ENCODE data around the gene RNF207.
A peak's percentile ranks its signal among the peaks of the same experiment; 100 is the strongest.

Gene RNF207

DNA sequence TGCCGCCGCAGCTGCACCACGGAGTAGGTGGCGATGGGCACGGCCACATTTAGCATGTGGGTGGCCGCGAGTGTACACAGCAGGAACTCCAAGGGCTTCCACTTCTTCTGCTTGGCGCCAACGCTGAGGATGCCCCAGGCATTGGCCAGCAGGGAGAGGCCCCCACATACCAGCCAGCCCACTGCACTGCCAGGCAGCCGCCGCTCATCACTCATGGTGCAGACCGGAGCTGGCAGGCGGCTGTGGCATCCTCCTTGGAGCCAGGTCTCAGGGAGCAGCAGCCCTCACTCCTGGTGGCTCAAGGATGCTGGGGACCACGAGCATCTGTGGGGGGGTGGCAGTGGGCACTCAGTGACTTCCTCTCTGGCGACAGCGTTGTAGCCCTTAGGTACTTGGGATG lies 48.8 kb downstream of the RNF207 start:
- H3K36me3 ChIP-seq (ENCODE audit: insufficient read depth, low read length) = no peaks in the 10 kb centered on the region
- H3K9ac ChIP-seq (ENCODE audit: low read depth, low read length) = no peak overlapping the region
- no peak overlapping the region for H3K27ac ChIP-seq (ENCODE audit: low read depth, low read length)
- H3K9me3 ChIP-seq (ENCODE audit: insufficient read depth, low read depth, low read length) = no peaks in the 10 kb centered on the region
- peaks cover 42% of the 10 kb centered on the region for H3K27me3 ChIP-seq (ENCODE audit: insufficient read depth, low read length)
- WGBS = 93% methylated on average over 16 of the region's 16 CpGs
- no peaks in the 10 kb centered on the region for H3K4me1 ChIP-seq (ENCODE audit: insufficient read depth, low read length)
- no peak overlapping the region for H3K4me3 ChIP-seq (ENCODE audit: low read length)

DNA sequence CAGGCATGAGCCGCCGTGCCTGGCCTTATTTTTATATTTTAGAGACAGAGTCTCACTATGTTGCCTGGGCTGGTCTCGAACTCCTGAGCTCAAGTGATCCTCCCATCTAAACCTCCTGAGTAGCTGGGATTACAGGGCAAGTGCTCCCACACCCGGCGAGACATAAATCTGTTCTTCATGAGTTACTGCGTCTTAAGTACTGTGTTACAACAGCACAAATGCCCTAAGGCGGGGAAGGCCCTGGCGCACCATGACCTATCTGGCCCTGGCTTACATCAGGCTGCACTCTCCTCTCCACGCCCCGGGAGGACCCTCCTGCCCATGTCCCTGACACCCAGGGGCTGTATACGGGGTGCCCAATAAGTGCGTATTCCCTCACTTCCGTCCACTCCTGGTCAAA lies 50.7 kb downstream of the RNF207 start:
- 91% methylated on average over 13 of the region's 13 CpGs for WGBS
- Histone ChIP-seq H3K27ac (ENCODE audit: low read depth, low read length) (no peak overlapping the region), H3K9me3 (ENCODE audit: insufficient read depth, low read depth, low read length) (no peaks in the 10 kb centered on the region), H3K4me3 (ENCODE audit: low read length) (no peak overlapping the region), H3K9ac (ENCODE audit: low read depth, low read length) (no peak overlapping the region), H3K4me1 (ENCODE audit: insufficient read depth, low read length) (no peaks in the 10 kb centered on the region), H3K36me3 (ENCODE audit: insufficient read depth, low read length) (no peaks in the 10 kb centered on the region), H3K27me3 (ENCODE audit: insufficient read depth, low read length) (peaks cover 32% of the 10 kb centered on the region)

DNA sequence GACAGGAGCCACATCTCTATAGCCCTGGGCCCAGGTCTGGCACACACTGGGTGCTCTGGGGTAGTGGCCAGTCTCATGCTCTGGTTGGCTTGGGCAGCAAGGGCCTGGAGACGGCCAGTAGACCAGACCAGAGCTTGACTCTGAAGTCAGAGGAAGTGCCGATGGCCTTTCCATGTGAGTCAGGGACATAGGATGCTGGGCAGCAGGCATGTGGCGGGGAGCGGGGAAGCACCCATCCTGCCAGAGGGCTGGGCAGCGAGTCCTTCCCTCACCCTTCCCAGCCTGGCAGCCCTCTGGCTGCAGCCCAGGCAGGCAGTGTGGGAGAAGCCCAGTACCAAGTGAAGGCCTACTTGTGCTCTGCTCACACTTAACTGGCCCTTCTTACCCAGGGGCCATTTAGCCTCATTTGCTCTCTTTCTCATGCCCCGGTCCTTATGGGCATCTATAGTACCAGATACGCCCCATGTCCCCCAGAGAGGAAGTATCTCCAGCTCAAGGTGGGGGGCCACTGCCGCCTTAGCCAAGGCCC lies 51.7 kb downstream of the RNF207 start:
- WGBS = 94% methylated on average over 8 of the region's 8 CpGs
- H3K9ac ChIP-seq (ENCODE audit: low read depth, low read length) = no peak overlapping the region
- H3K4me3 ChIP-seq (ENCODE audit: low read length) = no peak overlapping the region
- H3K9me3 ChIP-seq (ENCODE audit: insufficient read depth, low read depth, low read length) = no peaks in the 10 kb centered on the region
- no peaks in the 10 kb centered on the region for H3K36me3 ChIP-seq (ENCODE audit: insufficient read depth, low read length)
- H3K4me1 ChIP-seq (ENCODE audit: insufficient read depth, low read length) = no peaks in the 10 kb centered on the region
- H3K27me3 ChIP-seq (ENCODE audit: insufficient read depth, low read length) = peaks cover 34% of the 10 kb centered on the region
- no peak overlapping the region for H3K27ac ChIP-seq (ENCODE audit: low read depth, low read length)

DNA sequence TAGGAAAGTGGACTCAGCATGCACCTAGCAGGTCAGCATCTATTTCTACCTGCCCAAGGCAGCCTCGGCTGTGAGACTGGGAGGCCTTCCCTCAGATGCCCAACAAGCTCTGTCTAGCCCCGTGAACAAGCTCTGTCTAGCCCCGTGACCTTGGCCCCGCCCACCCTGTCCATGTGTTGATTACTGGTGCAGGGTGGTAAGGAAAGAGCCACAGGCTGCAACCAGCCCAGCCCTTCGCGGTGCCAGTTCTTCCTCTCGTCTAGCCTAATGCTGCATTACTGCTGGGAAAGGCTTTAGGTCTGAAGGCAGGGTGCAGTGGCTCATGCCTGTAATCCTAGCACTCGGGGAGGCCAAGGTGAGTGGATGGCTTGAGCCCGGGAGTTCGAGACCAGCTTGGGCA lies 52.8 kb downstream of the RNF207 start:
- no peak overlapping the region for H3K4me3 ChIP-seq (ENCODE audit: low read length)
- no peak overlapping the region for H3K9ac ChIP-seq (ENCODE audit: low read depth, low read length)
- H3K36me3 ChIP-seq (ENCODE audit: insufficient read depth, low read length) = no peaks in the 10 kb centered on the region
- H3K9me3 ChIP-seq (ENCODE audit: insufficient read depth, low read depth, low read length) = no peaks in the 10 kb centered on the region
- H3K4me1 ChIP-seq (ENCODE audit: insufficient read depth, low read length) = no peaks in the 10 kb centered on the region
- 84% methylated on average over 10 of the region's 10 CpGs for WGBS
- H3K27ac ChIP-seq (ENCODE audit: low read depth, low read length) = no peak overlapping the region
- peaks cover 34% of the 10 kb centered on the region for H3K27me3 ChIP-seq (ENCODE audit: insufficient read depth, low read length)

DNA sequence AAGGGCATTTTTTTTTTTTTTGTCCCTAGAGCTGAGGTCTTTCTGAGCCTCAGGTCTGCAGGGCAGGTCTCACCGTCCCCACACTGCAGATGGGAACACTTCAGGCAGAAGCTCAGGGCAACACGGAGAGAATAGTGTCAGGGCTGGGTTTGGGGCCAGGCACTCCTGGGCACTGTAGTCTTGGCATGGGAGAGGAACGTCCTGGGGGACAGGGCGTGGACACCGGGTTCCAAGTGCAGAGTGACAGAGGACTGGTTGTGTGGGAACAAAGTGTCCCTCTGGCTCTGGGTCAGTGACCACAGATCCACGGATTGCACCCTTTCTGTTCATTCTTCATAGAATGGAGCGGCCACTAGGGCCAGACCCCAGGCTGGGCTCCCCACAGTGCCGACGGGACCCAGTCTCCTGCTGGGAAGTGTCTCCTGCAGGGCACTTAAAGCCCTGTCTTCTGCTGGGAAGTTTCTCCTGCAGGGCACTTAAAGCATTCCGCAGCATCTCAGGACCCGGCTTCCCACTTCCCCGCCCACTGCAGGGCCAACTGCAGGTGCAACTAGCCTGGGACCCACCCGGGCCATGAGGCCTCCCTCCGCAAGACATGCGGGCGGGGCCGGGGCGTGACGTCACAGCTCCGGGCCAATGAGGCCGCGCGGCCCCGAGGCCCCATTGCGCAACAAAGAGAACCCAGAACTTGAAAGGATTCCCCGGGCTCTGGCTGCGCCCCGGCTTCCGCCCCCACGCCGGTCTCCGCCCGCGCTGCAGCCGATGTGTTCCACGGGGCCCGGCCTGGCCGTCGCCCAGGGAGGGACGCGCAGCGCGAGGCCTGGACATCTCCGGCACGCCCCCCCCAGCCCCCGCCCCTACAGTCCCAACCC lies 53.8 kb downstream of the RNF207 start:
- Histone ChIP-seq H3K4me1 (ENCODE audit: insufficient read depth, low read length) (no peaks in the 10 kb centered on the region), H3K27ac (ENCODE audit: low read depth, low read length) (no peak overlapping the region), H3K9ac (ENCODE audit: low read depth, low read length) (no peak overlapping the region), H3K9me3 (ENCODE audit: insufficient read depth, low read depth, low read length) (no peaks in the 10 kb centered on the region), H3K36me3 (ENCODE audit: insufficient read depth, low read length) (peaks cover 5% of the 10 kb centered on the region; the same call in 1 of the 2 replicates), H3K4me3 (ENCODE audit: low read length) (peak overlapping the region; percentile 67), H3K27me3 (ENCODE audit: insufficient read depth, low read length) (peaks cover 34% of the 10 kb centered on the region)
- WGBS = 12% methylated on average over 37 of the region's 46 CpGs

DNA sequence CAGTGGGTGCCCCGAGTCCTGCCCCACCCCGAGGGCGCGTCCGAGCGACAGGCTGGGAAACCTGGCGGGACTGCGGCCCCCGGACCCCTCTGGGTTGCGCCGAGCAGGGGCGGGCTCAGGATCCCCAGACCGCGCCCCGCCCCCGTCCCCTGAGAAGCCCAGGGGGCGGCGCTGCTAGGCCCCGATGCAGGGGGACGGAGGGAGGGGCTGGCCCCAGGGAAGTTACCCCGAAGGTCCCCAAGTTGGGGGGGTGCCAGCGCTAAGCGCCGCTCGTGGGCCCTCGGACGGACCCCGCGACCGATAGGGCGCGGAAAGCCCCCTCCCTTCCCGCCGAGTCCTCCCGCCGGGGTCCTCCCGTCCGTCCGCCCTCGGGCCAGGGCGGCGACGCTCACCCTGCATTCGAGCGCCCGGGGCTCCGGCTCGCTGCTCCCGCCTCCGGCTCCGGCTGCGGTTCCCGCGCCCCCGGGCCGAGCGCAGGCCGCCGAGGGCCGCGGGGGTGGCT lies 54.6 kb downstream of the RNF207 start:
- WGBS = under 1% methylated on average over 61 of the region's 61 CpGs
- H3K9ac ChIP-seq (ENCODE audit: low read depth, low read length) = peak overlapping the region; percentile 42; the same call in 1 of the 2 replicates

DNA sequence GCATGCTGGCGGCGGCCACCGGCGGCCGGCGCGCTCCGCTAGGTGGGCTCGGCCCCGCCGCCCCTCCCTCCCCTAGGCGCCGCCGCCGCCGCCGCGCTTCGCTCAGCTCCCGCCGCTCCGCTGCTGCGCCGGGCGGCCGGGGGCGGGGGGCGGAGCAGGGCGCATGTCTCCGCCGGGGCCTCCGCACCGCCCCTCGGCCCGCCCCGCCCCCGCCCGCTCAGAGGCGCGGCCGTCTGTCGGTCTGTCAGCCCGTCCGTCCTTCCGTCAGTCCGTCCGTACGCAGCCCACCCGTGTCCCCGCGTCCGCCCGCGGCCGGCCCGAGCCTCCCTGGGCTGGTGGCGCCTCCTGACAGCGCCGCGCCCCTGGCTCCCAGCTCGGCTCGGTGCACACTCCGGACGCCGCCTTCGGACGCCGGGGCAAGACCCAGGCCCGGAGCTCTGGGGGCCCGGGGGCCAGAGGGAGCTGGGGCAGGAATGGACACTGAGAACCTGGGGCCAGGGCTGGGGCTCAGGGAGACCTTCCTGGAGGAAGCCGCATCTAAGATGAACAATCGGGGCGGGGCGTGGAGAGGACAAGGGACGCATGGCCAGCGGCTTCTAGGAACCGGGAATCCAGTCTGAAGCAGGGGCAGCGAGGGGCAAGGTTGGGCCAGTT lies 55.2 kb downstream of the RNF207 start, which contains the start of gene GPR153:
Gene GPR153 (minus strand): TSS at position 138 of the 654 bp plus-strand sequence. CDS start 6,193 bp downstream, outside the sequence.
- WGBS = under 1% methylated on average over 78 of the region's 78 CpGs
- peak within 1 kb of the TSS; percentile 42; the same call in 1 of the 2 replicates for H3K9ac ChIP-seq (ENCODE audit: low read depth, low read length)

More for the DNA sequence above, 54.6 kb downstream of the RNF207 start:
- Histone ChIP-seq H3K36me3 (ENCODE audit: insufficient read depth, low read length) (peaks cover 5% of the 10 kb centered on the region; the same call in 1 of the 2 replicates), H3K27me3 (ENCODE audit: insufficient read depth, low read length) (peaks cover 34% of the 10 kb centered on the region), H3K4me3 (ENCODE audit: low read length) (peak overlapping the region; percentile 67), H3K9me3 (ENCODE audit: insufficient read depth, low read depth, low read length) (no peaks in the 10 kb centered on the region), H3K4me1 (ENCODE audit: insufficient read depth, low read length) (no peaks in the 10 kb centered on the region), H3K27ac (ENCODE audit: low read depth, low read length) (no peak overlapping the region)

DNA sequence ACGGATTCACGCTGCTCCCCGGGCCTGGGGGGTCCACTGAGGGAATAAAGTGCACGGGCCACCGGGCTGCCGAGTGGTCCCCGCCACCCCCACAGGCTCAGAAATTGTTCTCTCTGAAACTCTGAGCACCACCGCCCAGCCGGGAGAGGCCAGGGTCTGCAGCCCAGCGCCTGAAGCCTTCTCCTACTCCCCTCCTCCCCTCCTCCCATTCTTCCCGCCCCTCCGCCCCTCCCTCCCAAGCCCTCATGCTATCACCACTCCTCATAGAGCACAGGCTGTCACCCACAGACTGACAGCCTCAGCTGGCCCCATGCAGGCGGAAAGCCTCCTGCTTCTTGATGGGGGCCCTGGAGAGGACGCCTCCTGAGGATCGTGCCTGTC lies 55.7 kb downstream of the RNF207 start:
- Histone ChIP-seq H3K4me1 (ENCODE audit: insufficient read depth, low read length) (no peaks in the 10 kb centered on the region), H3K4me3 (ENCODE audit: low read length) (peak overlapping the region; percentile 67), H3K36me3 (ENCODE audit: insufficient read depth, low read length) (peaks cover 5% of the 10 kb centered on the region; the same call in 1 of the 2 replicates), H3K9ac (ENCODE audit: low read depth, low read length) (no peak overlapping the region), H3K27me3 (ENCODE audit: insufficient read depth, low read length) (peaks cover 34% of the 10 kb centered on the region), H3K9me3 (ENCODE audit: insufficient read depth, low read depth, low read length) (no peaks in the 10 kb centered on the region), H3K27ac (ENCODE audit: low read depth, low read length) (no peak overlapping the region)
- 13% methylated on average over 15 of the region's 15 CpGs for WGBS

More for the DNA sequence above, 55.2 kb downstream of the RNF207 start, which contains the start of gene GPR153:
- Histone ChIP-seq H3K27ac (ENCODE audit: low read depth, low read length) (no peak within 1 kb of the TSS), H3K4me3 (ENCODE audit: low read length) (peak within 1 kb of the TSS; percentile 67), H3K36me3 (ENCODE audit: insufficient read depth, low read length) (peaks cover 5% of the 10 kb centered on the region; the same call in 1 of the 2 replicates), H3K4me1 (ENCODE audit: insufficient read depth, low read length) (no peaks in the 10 kb centered on the region), H3K9me3 (ENCODE audit: insufficient read depth, low read depth, low read length) (no peaks in the 10 kb centered on the region), H3K27me3 (ENCODE audit: insufficient read depth, low read length) (peaks cover 34% of the 10 kb centered on the region)

DNA sequence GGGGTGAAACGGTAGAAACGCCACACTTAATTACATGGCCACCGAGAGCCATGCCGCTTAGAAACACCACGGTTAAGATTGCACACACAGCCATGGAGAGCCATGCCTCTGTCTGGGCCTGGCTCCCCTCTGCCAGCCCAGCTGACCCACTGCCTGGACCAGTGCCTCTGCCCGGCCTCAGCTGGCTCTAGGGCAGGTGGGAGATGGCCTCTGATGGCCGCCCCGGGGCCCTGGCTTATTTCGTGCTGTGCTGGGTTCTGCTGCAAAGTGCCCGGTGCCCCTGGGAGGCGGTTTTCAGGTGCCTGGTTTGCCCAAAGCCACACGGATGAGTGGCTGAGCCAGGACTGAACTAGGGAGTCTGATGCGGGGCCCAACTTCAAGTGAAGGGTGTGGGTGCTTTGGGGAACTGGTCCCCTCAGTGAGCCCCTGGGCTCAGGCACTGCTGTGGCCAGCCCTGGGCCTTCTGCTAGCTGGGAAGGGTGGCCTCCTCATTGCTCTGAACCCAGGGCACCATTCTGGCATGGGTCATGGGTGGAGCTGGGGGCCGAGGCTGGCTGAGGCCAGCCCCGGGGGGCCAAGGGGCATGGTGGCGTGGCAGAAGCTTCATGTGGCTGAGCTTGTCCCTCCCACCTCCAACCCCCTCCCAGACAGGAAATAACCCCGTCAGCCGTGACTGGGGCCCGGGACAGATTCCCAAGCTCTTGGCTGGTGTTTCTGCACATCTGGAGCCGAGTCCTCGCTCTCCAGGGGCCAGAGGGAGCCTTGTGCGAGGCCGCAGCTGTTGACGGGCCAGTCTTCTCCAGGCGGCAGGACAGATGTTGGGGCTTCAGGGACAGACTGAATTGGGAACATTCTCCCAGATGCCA lies 56.9 kb downstream of the RNF207 start:
- H3K9me3 ChIP-seq (ENCODE audit: insufficient read depth, low read depth, low read length) = no peaks in the 10 kb centered on the region
- H3K27me3 ChIP-seq (ENCODE audit: insufficient read depth, low read length) = peaks cover 31% of the 10 kb centered on the region
- H3K4me3 ChIP-seq (ENCODE audit: low read length) = no peak overlapping the region
- no peak overlapping the region for H3K27ac ChIP-seq (ENCODE audit: low read depth, low read length)
- peaks cover 5% of the 10 kb centered on the region; the same call in 1 of the 2 replicates for H3K36me3 ChIP-seq (ENCODE audit: insufficient read depth, low read length)
- 86% methylated on average over 25 of the region's 25 CpGs for WGBS
- H3K4me1 ChIP-seq (ENCODE audit: insufficient read depth, low read length) = no peaks in the 10 kb centered on the region
- no peak overlapping the region for H3K9ac ChIP-seq (ENCODE audit: low read depth, low read length)

DNA sequence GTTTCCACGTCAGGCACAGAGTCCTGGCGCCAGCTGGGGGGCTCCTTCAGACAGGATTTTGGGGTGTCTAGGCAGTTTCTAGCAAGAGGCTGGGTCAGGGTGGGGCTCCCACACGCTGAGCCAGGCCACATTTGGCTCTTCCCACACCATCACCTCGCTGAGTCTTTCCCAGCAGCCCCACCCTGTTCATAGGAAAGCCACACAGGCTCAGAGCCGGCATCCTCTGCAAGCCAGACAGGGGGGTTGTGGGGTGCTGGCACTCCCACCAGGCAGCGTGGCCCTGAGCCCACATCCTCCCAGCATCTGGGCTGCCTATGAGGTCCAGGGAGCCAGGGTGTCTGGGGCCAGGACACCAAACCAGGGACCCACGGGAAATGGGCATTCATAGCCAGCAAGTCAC lies 57.8 kb downstream of the RNF207 start:
- no peaks in the 10 kb centered on the region for H3K9me3 ChIP-seq (ENCODE audit: insufficient read depth, low read depth, low read length)
- WGBS = 92% methylated on average over 7 of the region's 7 CpGs
- H3K27me3 ChIP-seq (ENCODE audit: insufficient read depth, low read length) = peaks cover 25% of the 10 kb centered on the region
- H3K4me1 ChIP-seq (ENCODE audit: insufficient read depth, low read length) = no peaks in the 10 kb centered on the region
- peaks cover 5% of the 10 kb centered on the region; the same call in 1 of the 2 replicates for H3K36me3 ChIP-seq (ENCODE audit: insufficient read depth, low read length)
- no peak overlapping the region for H3K4me3 ChIP-seq (ENCODE audit: low read length)
- no peak overlapping the region for H3K9ac ChIP-seq (ENCODE audit: low read depth, low read length)
- no peak overlapping the region for H3K27ac ChIP-seq (ENCODE audit: low read depth, low read length)
